ENCODE measurements around the gene SYNE2. TPM values are rescaled to one million over a fixed set of nuclear protein-coding genes. Genes with fewer than 3 reads are reported as not detected.
A peak's percentile ranks its signal among the peaks of the same experiment; 100 is the strongest.
"Not testable (repeated sequence)": the region's sequence is repeated elsewhere in the genome, so short reads cannot be mapped to it uniquely, and the experiment has no call there.

Gene SYNE2
- total RNA-seq, 4 donors from 2014 or later, result 314 to 379 (median 342) TPM

- no peak for DNase-seq
- no peak overlapping the region for H3K4me3 ChIP-seq (replicated peaks in 1 of 3)
- WGBS, 2 donors, result 91 to 98% methylated on average over 8 to 10 of the region's 10 CpGs
- peaks cover 13 to 28% of the 10 kb centered on the region in 2 donors for H3K4me1 ChIP-seq
- H3K27ac ChIP-seq, result peak overlapping the region in 1 of 3 donors; percentile 35
- intact Hi-C loops (cut with DNase I), result no loop called here
- no peaks in the 10 kb centered on the region for H3K27me3 ChIP-seq
- TF ChIP-seq CTCF (IDR thresholded peaks at IDR 0.05) (no peak), POLR2A (IDR thresholded peaks at IDR 0.05) (no peak)
- H3K36me3 ChIP-seq, result peaks cover 38 to 47% of the 10 kb centered on the region in 2 donors
- no peaks in the 10 kb centered on the region for H3K9me3 ChIP-seq
These were observed 356.2 kb downstream of the SYNE2 start for GRCh38 chr14:64208981-64209380.

GRCh38 chr14:64209444-64210131, 356.8 kb downstream of the SYNE2 start:
- 87 to 93% methylated on average over 21 of the region's 21 CpGs for WGBS, 2 donors
- Histone ChIP-seq H3K4me3 (replicated peaks in 1 of 3) (no peak overlapping the region), H3K36me3 (peaks cover 44 to 52% of the 10 kb centered on the region in 2 donors), H3K27ac (peak overlapping the region in 1 of 3 donors; percentile 35), H3K9me3 (no peaks in the 10 kb centered on the region), H3K4me1 (peaks cover 17 to 26% of the 10 kb centered on the region in 2 donors), H3K27me3 (no peaks in the 10 kb centered on the region)
- TF ChIP-seq CTCF (IDR thresholded peaks at IDR 0.05) (no peak), POLR2A (IDR thresholded peaks at IDR 0.05) (no peak)
- no peak for DNase-seq
- intact Hi-C loops (cut with DNase I), result no loop called here

- Histone ChIP-seq H3K36me3 (peaks cover 49 to 56% of the 10 kb centered on the region in 2 donors), H3K9me3 (no peaks in the 10 kb centered on the region), H3K4me1 (peaks cover 17 to 26% of the 10 kb centered on the region in 2 donors), H3K4me3 (replicated peaks in 1 of 3) (no peak overlapping the region), H3K27ac (no peak overlapping the region), H3K27me3 (no peaks in the 10 kb centered on the region)
- WGBS, 2 donors, result 92 to 94% methylated on average over 12 of the region's 12 CpGs
- TF ChIP-seq POLR2A (IDR thresholded peaks at IDR 0.05), result no peak
- no peak for TF ChIP-seq CTCF (IDR thresholded peaks at IDR 0.05)
- no peak for DNase-seq
- intact Hi-C loops (cut with DNase I), result no loop called here
These were observed 357.4 kb downstream of the SYNE2 start for GRCh38 chr14:64210216-64210615.

GRCh38 chr14:64210912-64211311, 358.1 kb downstream of the SYNE2 start:
- H3K4me3 ChIP-seq (replicated peaks in 1 of 3); H3K9me3 ChIP-seq; DNase-seq; intact Hi-C loops (cut with DNase I); H3K27me3 ChIP-seq: not testable (repeated sequence)
- Histone ChIP-seq H3K36me3 (peaks cover 54 to 63% of the 10 kb centered on the region in 2 donors), H3K27ac (peak overlapping the region in 1 of 3 donors; percentile 17), H3K4me1 (peaks cover 13 to 23% of the 10 kb centered on the region in 2 donors)
- 90 to 94% methylated on average over 4 to 6 of the region's 6 CpGs for WGBS, 2 donors

- TF ChIP-seq POLR2A (IDR thresholded peaks at IDR 0.05) (no peak), CTCF (IDR thresholded peaks at IDR 0.05) (no peak)
- Histone ChIP-seq H3K27ac (peak overlapping the region; percentile 14 to 92 (median 53)), H3K36me3 (peaks cover 66 to 79% of the 10 kb centered on the region in 2 donors), H3K4me1 (peaks cover 11 to 14% of the 10 kb centered on the region in 2 donors), H3K27me3 (no peaks in the 10 kb centered on the region), H3K4me3 (replicated peaks in 1 of 3) (no peak overlapping the region), H3K9me3 (no peaks in the 10 kb centered on the region)
- intact Hi-C loops (cut with DNase I), result no loop called here
- WGBS, 2 donors, result 94 to 98% methylated on average over 8 of the region's 8 CpGs
- DNase-seq, result no peak
These were observed 359.9 kb downstream of the SYNE2 start for GRCh38 chr14:64212666-64213065.
